Posterior cingulate gyrus (tissue), 11 donors: ENCODE results near the gene ALX3.

ENCODE experiments used
- DNase-seq, 10 donors: peaks; one replicate each; pipeline versions ENCODE4 v3.0.0 to v3.0.0-alpha.2; 2020 to 2021; ENCODE audit warnings: mixed read lengths in 3 of 10
- intact Hi-C: fragments of 100-400 bp; cut with DNase I; formaldehyde crosslinking; loops from one replicate; pipeline ENCODE4 v1.15.1; 2023

The ALX3 gene

DNA sequence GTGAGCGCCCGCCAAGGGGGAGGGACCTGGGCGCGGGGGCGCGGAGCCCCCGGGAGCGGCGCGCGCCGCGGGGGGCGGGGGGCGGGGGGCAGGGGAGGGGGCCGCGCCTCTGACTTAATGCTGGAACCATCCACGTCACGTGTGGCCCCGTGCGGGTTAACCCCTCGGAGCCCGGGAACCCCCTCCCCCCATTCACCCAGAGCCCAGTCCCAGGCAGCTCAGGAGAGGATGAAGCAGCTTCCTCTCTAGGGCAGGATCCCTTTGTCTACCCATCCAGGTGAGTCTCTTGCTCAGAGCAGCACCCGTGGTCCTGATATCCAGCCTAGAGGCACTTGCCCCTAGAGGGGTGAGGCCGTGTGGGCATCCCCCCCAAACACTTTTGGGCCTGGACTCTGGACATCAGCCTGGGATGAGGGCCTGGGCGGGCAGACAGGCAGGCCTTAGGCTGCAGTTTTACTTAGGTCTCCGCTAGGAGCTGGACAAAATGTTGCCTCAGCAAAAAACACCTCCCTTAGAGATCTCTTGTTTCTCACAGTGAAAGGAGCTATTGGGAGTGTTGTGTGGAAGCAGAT is at the start of gene ALX3:
Gene ALX3, minus strand, starts transcription at position 2 of the 572 bp plus-strand sequence. CDS start 60 bp downstream, outside the sequence.
- no peak for DNase-seq
- intact Hi-C loops = no loop called here

DNA sequence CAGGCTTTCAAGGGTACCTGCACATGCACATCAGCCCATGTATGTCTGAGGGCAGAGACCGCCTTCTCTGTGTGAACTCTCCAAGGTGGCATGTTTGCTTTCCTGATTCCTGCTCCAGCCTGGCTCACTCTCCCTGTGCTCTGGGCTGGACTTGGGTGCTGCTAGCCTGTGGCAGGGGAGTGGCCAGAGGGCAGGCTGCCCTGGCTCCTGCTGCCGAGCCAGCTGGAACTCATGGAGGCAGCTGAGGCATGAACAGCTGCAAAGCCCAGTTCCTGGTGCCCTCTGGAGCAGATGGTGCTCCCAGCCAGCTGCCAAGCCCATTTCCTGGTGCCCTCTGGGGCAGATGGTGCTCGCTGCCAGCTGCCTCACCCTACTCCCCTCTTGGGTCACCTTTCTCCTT is 49.4 kb upstream of the ALX3 start:
- intact Hi-C loops = no loop called here
- DNase-seq = peak in 3 of 10 donors; percentile 62 to 72 (median 68)

DNA sequence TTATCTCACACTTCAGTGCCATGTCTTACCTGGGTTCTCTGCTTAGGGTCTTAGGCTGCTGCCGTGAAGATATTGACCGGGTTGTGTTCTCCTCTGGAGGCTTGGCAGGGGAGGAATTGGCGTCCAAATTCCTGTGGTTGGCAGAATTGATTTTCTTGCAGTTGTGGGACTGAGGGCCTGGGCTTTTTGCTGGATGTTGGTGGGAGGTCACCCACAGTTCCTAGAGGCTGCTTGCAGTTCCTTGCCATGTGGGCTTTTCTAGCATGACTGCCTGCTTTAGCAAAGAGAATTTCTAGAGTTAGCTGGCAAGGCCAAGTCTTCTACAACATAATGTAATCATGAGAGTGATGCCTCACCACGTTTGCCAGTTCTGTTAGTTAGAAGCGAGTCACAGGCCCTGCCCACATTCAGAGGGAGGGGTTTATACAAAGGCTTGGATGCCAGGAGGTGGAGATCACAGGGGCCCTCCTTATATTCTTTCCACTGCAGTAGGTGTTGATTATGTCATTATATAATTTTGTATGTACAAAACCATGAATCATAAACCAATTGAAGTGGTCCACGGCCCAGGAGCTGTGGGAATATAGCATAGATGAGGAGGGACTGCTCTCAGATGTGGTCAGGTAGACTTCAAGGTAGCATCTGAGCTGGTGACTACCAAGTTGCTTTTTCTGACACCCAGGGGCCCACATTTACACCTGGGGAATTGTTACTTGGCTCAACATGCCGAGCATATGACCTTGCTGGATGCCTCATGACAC is 48.3 kb upstream of the ALX3 start:
- peak in 2 of 10 donors; percentile 28 to 37 for DNase-seq
- intact Hi-C loops = no loop called here

DNA sequence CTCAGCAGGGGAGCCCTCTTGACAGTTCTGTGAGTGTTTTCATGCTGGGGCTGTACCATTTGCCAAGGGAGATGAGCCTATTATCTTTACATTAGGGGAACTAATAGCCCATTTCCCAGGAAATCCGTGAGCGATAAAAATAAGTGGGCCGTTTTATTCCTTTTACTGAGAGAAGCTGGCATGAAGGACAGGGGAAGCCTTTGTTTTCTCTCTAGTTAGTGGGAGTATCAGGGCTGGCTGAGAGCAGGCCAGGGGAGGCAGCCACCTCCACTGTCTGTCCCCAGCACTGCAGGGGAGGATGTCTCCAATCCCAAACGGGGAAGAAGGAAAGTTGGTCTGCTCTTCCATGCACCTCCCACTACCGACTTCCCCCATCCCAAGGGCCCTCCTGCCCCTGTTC is 44.3 kb upstream of the ALX3 start:
- peak in 3 of 10 donors; percentile 11 to 43 (median 35) for DNase-seq
- intact Hi-C loops = no loop called here

DNA sequence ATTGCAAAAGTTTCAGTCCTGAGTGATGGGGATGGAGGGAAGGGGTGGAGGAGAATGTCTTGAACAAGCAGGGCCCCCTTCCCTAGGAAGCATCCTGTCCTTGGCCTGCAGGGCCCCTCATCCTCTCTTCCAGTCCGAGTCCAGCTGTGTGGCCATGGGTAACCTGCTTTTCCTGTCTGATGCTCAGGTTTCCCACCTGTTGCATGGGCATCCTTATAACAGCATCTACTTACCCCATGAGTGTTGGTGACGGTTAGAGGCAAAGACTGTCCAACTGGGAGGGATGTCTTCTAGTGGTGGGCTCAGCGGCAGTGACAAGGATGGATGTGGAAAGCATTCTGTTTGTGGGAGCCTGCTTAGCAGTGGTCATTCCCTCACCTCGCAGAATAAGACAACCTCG is 43.7 kb upstream of the ALX3 start:
- intact Hi-C loops = no loop called here
- DNase-seq = peak in 2 of 10 donors; percentile 5 to 13

DNA sequence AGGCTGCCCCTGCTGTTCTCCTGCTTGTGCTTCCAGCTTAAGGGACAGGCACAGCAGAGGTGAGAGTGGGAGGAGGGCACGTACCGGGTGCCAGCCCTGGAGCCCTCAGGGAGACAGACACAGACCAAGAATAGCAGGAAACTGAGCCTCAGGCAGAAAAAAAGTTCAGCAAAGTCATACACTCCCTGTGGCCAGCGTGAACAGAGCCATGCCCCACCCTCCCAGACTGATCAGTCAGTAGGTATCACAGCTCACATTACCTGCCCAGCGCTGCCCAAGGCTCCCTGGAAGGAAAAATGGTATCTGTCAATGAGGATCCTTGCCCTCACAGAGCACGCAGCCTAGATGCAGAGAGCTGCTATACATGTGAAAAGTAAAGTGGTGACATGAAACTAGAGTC is 43.1 kb upstream of the ALX3 start:
- intact Hi-C loops = no loop called here
- DNase-seq = peak in 1 of 10 donors; percentile 26

DNA sequence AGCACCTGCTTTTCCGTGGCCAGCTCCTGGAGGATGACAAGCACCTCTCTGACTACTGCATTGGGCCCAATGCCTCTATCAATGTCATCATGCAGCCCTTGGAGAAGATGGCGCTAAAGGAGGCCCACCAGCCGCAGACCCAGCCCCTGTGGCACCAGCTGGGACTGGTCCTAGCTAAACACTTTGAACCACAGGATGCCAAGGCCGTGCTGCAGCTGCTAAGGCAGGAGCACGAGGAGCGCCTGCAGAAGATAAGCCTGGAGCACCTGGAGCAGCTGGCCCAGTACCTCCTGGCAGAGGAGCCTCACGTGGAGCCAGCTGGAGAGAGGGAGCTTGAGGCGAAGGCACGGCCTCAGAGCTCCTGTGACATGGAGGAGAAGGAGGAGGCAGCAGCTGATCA is 42.2 kb upstream of the ALX3 start:
- intact Hi-C loops = no loop called here
- peak in 1 of 10 donors; percentile 54 for DNase-seq

DNA sequence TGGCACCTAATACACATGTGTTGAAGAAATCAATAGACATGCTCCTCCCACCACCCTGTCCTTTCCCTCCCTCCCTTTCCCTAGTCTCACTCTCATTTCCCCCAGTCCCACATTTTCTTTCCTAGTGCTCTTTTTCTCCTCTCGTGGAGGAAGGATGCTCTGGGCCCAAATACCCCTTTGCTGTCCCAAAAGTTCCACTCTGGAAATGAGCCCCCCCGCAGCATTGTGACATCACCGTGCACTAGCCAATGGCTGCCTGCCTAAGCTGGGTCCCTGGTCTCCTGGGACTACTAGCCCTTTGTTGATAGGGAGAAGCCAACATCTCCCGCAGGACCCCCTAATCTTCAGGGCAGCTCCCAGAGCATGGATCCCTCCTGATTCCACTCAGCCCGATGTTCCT is 41.7 kb upstream of the ALX3 start, which contains the start of gene UBL4B:
Gene UBL4B, plus strand, starts transcription at position 301 of the 400 bp plus-strand sequence. Its CDS starts 92 bp downstream, at position 393.
- intact Hi-C loops = no loop called here
- DNase-seq = no peak

DNA sequence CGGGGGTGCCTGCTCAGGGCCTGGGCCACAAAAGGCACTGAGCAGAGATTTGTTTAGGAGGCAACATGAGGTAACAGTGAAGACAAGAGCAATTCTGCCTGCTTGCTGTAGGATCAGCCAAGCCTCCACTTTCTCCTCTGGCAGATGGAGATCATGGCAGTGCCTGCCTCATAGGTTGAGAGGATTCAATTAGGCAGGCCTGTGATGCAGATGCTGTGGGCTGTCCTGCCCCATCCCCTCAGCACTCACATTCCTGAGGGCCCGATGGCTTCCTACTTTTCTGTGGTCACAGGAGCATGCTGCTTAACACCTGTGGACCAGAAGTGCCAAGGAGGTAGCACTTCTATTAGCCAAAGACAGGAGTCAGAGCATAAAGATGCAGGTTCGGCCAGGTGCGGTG is 40.6 kb upstream of the ALX3 start:
- intact Hi-C loops = no loop called here
- DNase-seq = peak in 2 of 10 donors; percentile 32 to 51

DNA sequence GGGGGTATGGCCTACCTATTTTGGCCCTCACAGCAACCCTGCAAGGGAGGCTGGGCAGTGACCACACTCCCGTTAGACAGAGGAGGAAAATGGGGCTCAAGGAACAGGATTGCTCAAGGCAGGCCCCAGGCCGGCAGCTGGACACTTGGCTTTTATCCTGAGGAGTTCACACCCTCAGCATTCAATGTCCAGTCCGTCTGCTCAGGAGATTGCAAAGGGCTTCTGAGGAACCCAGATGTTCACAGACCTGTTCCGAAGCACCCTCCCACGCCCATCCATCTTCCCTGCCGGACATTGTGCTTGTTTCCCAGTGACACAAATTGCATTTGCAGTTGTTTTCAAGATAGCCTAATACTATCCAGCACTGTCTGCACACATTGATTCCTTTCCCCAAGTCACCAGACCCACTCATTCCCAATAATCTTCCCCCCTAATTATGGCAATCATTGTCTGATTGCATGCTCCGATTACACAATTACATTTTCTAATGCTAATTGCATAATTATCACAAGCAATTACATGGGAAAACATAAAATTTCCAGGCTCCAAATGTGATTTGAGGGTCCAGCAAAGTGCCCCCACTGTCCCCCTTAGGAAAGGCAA is 37.5 kb upstream of the ALX3 start:
- peak in 1 of 10 donors; percentile 22 for DNase-seq
- intact Hi-C loops = no loop called here

DNA sequence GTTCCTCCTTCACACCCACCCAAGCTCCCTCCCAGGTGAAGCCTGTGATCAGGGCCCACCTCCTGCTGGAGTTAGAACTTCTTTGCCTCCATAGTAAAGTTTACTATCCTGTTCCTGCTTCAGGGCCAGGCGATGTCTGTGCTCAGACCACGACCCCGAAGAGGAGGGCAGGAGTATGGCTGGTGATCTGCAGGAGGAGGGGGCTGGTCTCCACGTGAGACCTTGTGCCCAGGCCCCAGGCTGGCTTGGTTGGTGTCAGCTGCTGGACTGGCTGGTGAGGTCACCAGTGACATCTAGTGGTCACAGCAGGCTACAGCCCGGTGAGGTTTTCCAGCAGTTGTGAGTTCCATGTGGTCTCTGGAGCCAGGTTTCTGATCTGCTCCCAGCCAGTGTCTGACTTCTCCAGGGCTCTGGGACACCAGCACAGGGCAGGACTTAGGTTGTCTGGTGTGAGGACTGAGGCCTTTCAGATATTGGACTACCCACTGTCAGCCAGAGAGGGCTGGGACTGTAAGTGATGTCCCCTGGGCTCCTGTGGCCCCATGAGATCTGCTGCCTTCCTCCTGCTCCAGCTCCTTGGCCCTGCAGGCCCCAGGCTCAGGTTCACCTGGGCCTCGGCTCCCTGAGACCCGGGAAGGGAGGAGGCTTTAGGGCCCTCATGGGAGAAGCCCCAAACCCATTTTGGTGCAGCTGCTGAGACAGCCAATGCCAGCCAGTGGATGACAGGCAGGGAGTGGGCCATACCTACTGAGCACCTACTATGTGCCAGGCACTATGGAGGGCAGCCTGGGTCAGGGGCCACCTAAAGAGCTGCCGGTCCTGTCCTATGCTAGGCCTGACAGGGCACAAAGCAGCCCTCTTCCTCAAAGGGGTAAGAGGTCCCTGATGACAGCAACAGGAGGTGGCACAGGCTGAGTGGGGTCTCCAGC is 35.8 kb upstream of the ALX3 start:
- DNase-seq = peak; percentile 27 to 95 (median 68)
- intact Hi-C loops = loop anchor here (1.0 kb wide), 1 partner anchor 53 kb away; no protein-coding TSS in a partner anchor

DNA sequence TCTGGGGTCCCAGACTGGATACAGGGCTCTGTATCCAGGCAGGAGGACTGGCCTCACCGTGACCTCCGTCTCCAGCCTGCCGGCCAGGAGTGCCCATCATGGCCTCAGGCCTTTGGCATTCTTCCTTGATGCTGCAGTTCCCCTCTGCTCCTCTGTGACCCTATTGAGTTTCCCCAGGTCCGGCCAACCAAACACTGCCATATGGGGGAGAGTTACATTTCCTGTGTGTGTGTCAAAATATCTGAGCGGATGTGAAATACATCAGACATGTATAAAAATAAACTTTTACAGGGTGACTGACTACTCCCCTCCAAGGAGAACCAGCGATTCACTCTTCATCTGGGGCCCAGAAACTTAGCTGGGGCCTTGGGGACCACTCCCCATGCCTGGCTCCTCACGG is 31.6 kb upstream of the ALX3 start:
- intact Hi-C loops = no loop called here
- DNase-seq = peak in 1 of 10 donors; percentile 69

DNA sequence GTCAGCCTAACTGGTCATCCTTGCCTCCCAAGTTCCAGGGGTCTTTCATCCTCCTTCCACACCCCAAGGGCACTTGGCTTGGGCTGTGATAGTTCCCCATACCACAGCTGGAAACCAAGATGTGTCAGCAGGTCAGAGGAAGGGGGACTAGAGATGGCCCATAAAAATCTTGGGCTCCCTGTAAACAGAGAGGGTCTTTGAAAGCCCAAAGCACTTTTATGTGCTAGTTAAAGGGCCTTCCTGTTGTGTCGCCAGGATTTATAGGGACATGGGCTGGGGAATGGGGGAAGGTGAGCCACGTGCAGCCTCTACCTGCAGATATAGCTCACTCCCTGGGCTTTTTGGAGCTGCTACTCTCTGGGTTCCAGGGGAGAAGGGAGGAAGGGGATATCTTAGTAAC is 29.9 kb upstream of the ALX3 start:
- intact Hi-C loops = no loop called here
- peak in 1 of 10 donors; percentile 12 for DNase-seq

DNA sequence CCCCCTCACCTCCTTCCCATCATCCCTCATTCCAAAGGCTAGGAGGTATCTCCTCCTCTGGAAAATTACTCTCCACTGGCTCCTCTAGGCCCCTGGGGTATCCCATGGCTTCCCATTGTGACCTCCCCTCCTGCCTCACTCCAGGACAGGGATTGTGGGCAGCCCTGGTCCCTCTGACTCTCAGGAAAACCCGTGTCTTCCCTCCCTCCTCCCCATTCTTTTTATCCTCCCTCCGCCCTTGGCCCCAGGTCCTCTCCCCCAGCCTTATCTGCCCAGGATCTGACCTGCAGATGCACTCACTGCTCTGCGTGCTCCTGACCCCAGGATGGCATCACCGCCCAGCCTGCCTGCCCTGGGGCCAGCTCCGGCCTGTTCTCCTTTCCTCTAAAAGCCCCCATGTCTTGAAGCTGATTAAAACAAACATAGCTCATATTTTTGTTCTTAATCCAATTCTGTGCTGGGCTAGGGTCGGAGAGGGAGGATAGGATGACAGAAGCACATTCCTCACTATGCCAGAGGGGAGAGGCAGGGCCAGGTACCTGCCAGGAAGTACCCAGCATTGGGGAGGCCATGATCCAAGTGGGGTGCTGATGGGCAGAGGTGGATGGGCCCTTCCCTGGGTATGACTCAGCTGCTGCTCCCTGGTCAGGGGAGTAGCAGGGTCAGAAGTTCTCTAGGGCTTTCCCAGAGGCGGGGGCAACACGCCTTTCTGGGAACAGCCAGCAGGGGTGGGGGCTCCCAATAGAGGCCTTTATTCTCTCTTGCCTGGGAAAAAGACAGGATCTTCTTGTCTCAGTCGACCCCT is 28.0 kb upstream of the ALX3 start:
- intact Hi-C loops = no loop called here
- DNase-seq = peak in 3 of 10 donors; percentile 45 to 77 (median 50)

DNA sequence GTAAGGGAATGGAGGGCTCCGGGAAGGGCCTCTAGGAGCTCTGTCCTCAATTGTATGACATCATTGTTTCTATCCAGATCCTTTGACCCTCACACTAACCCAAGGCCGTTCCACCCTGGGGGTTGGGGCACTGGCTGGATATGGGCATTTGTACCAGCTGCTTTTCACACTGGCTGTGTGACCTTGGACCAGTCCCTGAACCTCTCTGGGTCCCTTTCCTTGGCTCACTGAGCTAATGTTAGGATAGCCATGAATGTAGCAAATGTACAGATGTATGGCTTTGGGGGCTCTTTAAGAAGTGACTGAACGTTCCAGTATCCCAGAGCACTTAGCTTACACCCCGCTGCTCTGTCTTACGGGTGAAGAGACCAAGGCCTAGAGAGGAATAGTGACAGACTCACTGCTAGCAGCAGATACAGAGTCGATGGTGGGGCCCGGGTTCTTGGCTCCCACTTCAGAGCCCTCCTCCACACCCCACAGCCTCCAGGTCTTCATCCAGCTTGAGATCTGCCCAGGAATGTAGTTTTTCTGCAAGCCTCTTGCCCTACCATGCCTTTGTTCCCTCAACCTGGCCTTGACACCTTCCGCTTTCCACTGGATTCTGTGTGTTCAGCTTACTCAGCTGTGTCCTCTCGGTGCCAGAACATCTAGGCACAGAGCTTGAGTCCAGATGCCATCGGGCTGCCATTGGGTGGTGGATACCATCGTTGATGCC is 27.2 kb upstream of the ALX3 start:
- peak in 2 of 10 donors; percentile 12 to 26 for DNase-seq
- intact Hi-C loops = no loop called here

DNA sequence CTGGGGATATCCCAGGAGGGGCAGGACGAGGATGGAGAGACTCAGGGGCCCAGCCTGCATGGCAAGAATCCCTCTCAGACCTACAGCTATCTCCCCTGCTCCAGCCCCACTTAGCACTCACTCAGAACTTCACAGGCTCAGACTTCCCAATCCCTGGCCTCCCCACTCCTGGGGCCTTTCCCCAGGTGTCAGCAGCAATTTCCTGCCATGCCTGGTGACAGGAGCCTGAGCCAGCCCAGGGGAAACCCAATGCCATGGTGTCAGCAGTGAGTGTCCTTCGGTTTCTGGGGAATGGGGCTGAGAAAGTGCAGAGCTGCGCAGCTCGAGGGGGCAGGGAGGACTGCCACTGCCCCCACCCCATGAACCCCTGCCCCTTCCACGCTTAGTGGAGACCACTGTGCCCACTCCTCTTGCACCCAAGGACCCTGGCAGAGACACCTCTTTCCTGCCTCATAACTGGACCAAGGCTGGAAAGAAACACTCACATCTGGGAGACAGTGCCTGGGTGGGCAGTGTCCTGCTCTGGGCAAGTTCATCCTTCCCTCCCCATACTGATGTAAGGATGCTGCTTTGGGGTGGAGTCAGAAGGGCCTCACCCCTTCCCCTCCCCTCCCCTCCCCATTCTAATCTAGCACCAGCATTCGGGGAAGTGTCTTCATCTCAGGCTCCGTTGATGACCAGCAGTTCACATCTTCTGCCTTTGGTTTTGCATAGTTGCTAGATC is 24.6 kb upstream of the ALX3 start:
- intact Hi-C loops = no loop called here

DNA sequence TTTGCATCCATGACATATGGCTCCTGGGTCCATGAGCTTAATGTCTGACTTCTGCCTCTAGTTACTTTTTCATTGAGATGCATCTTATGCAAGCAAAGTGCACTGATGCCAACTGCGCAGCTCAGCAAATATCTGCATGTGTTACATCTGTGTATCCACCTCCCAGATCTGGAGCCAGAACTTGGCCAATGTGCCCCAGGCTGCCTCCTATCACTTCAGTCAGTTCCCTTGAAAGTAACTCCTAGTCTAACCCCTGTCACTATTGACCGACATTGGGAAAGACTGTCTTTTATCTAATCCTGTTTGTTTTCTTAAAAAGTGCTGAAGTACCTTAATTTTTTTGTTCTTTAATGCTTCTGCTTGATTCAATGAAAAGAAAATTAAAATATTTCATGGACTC is 22.5 kb upstream of the ALX3 start:
- peak in 1 of 10 donors; percentile 49 for DNase-seq
- intact Hi-C loops = no loop called here

More for the DNA sequence above, 24.6 kb upstream of the ALX3 start:
- DNase-seq = peak in 1 of 10 donors; percentile 38

DNA sequence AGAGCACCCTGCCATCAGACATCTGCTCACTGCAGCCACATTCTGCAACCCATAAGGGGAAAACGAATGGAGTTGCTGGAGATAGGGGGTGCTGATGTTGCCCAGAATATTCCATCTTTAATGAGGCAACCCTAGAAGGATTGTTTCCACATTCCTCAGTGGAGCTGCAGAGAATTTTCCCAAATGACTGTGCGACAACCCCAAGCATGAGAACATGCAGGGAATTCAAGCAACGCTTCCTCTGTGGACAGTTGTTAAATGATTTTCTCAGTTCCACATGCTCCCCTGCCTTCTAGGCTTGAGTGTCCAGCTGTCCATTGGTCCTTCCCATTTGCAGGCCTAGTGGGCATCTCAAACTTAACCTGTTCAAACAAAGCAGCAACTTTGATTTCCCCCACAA is 21.3 kb upstream of the ALX3 start:
- intact Hi-C loops = no loop called here
- no peak for DNase-seq
